HepG2 (cell line): Measurements from ENCODE around the gene ARCN1. TPM values are rescaled to one million over a fixed set of nuclear protein-coding genes. Genes with fewer than 3 reads are reported as not detected.

ENCODE experiments used
- CENPX ChIP-seq: sonication (generic); formaldehyde crosslinking; IDR thresholded peaks from 2 replicates; pipeline ENCODE4 v1.9.0; 2021; ENCODE audit warnings: mild to moderate bottlenecking, missing genetic modification reagents, moderate library complexity
- DPF2 ChIP-seq: sonication (generic); formaldehyde crosslinking; IDR thresholded peaks from 2 replicates; pipeline ENCODE4 v1.4.0; 2020; ENCODE audit warnings: mild to moderate bottlenecking, low read depth, missing genetic modification reagents, borderline replicate concordance
- E2F5 ChIP-seq: sonication (generic); formaldehyde crosslinking; conservative IDR thresholded peaks from 2 replicates; pipeline ENCODE4 v1.4.0; 2020; ENCODE audit warnings: missing genetic modification reagents
- NFIB ChIP-seq: sonication (generic); formaldehyde crosslinking; IDR thresholded peaks from 2 replicates; pipeline ENCODE4 v1.9.0; 2021; ENCODE audit warnings: missing genetic modification reagents, mild to moderate bottlenecking, borderline replicate concordance
- NFRKB ChIP-seq: fragments of 450-650 bp; IDR thresholded peaks from 2 replicates; pipeline ENCODE4 v1.6.1; 2017
- PCBP2 ChIP-seq: fragments of 200-400 bp; formaldehyde crosslinking; optimal IDR thresholded peaks from 2 replicates; pipeline ENCODE3; 2018; ENCODE audit warnings: low read length, low read depth; ENCODE audit not compliant: poor library complexity, severe bottlenecking
- REXO4 ChIP-seq: sonication (generic); formaldehyde crosslinking; IDR thresholded peaks from 2 replicates; pipeline ENCODE4 v1.8.0; 2022; ENCODE audit warnings: missing genetic modification reagents, mild to moderate bottlenecking, borderline replicate concordance
- SSRP1 ChIP-seq: IDR thresholded peaks from 2 replicates; pipeline ENCODE4 v1.6.1; 2016; ENCODE audit warnings: control low read depth
- U2AF2 ChIP-seq: fragments of 200-400 bp; formaldehyde crosslinking; IDR thresholded peaks from 2 replicates; pipeline ENCODE4 v1.6.1; 2017; ENCODE audit warnings: low read depth, mild to moderate bottlenecking, low read length
- ZBTB26 ChIP-seq: IDR thresholded peaks from 2 replicates; pipeline ENCODE4 v1.6.1; 2016; ENCODE audit warnings: missing compliant biosample characterization, missing genetic modification reagents, borderline replicate concordance
- ZNF205 ChIP-seq: IDR thresholded peaks from 2 replicates; pipeline ENCODE4 v1.6.1; 2018; ENCODE audit warnings: missing biosample characterization, missing genetic modification reagents
- ZNF280D ChIP-seq: sonication (generic); formaldehyde crosslinking; IDR thresholded peaks from 2 replicates; pipeline ENCODE4 v1.5.1; 2020; ENCODE audit warnings: mild to moderate bottlenecking, missing genetic modification reagents
- ZSCAN22 ChIP-seq: sonication (generic); formaldehyde crosslinking; IDR thresholded peaks from 2 replicates; pipeline ENCODE4 v1.4.0; 2020; ENCODE audit warnings: mild to moderate bottlenecking, missing genetic modification reagents
- polyA plus RNA-seq, 8 experiments: library from polyadenylated mRNA; depleted of rRNA in 3 of 8; stranded (reverse) in 7 of 8; unstranded in 1 of 8; fragments of >200 nt; fragmentation: Illumina TruSeq in 4 of 8; extraction: Trizol in 4 of 8; gene quantifications; 2 replicates each; pipeline versions ENCODE4 v1.2.1 to v1.2.3, GENCODE V29; 2011 to 2016; ENCODE audit warnings: low read depth in 4 of 8, missing spikeins in 1 of 8, mixed read lengths in 1 of 8; ENCODE audit not compliant: insufficient read depth in 1 of 8
- total RNA-seq, 5 experiments: library from RNA; depleted of rRNA; stranded (reverse); fragments of >200 nt; fragmentation: Illumina TruSeq; extraction: Trizol; gene quantifications; 2 replicates each; pipeline ENCODE4 v1.2.3, GENCODE V29; 2016; ENCODE audit warnings: low read depth in 1 of 5
- TF ChIP-seq, protein P1 (sequence below): sonication (generic); formaldehyde crosslinking; IDR thresholded peaks from 2 replicates; pipeline ENCODE4 v1.5.0; 2020; ENCODE audit warnings: missing genetic modification reagents

ARCN1 gene
- total and polyA plus RNA-seq, 2 of the 13 experiments (the other 11 are each of a cell fraction or from before 2014, with no cell fraction given), result 148 to 200 TPM

GRCh38 chr11:118522571-118523072, 49.6 kb upstream of the ARCN1 start (continued):
- TF ChIP-seq, protein P1, sequence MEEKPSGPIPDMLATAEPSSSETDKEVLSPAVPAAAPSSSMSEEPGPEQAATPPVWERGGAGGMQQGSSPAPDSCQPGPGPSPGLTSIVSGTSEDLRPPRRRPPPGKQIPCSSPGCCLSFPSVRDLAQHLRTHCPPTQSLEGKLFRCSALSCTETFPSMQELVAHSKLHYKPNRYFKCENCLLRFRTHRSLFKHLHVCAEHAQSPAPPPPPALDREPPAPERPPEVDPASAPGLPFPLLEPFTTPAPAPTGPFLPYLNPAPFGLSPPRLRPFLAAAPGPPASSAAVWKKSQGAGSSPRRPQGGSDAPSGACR, result no peak
- TF ChIP-seq ZBTB26 (CRISPR knock-in tag) (no peak), ZNF280D (no peak), PCBP2 (no peak), REXO4 (CRISPR knock-in tag) (no peak), U2AF2 (no peak), SSRP1 (CRISPR knock-in tag) (no peak), ZNF205 (CRISPR knock-in tag) (no peak), NFIB (CRISPR knock-in tag) (no peak), NFRKB (no peak), CENPX (no peak), E2F5 (no peak), ZSCAN22 (no peak), DPF2 (CRISPR knock-in tag) (no peak)
- TF ChIP-seq, all 625 proteins: peak for 5
